ENCODE data around the gene KCND2. TPM values are rescaled to one million over a fixed set of nuclear protein-coding genes. Genes with fewer than 3 reads are reported as not detected.

KCND2 gene
- total RNA-seq, 4 donors from 2014 or later = under 0.01 to 1.3 (median 0.59) TPM; not detected in 1

DNA sequence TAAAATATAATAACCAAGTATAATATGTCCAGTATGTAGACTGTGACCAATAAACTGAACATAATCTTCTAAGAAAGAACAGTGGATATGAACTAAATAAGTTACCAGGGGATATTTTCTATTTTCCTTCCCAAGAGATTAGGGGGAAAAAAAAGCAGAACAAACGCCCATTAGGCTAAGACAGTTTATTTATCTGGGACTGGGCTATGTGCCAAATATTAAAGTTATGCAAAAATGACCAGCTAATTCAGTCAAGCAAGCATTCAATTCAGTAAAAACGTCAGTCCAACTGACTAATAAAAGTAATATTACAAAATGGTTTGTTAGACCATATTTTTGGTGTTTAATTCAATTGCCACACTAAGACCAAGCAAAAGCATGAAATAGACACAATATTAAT is 462.8 kb downstream of the KCND2 start:
- no peaks in the 10 kb centered on the region for H3K27me3 ChIP-seq
- no peak for DNase-seq (ENCODE audit: low spot score in 2 of 2)
- H3K27ac ChIP-seq = no peak overlapping the region
- WGBS, 2 donors = 9 to 12% methylated on average over 2 of the region's 2 CpGs
- no peaks in the 10 kb centered on the region for H3K9me3 ChIP-seq
- TF ChIP-seq, protein P1, sequence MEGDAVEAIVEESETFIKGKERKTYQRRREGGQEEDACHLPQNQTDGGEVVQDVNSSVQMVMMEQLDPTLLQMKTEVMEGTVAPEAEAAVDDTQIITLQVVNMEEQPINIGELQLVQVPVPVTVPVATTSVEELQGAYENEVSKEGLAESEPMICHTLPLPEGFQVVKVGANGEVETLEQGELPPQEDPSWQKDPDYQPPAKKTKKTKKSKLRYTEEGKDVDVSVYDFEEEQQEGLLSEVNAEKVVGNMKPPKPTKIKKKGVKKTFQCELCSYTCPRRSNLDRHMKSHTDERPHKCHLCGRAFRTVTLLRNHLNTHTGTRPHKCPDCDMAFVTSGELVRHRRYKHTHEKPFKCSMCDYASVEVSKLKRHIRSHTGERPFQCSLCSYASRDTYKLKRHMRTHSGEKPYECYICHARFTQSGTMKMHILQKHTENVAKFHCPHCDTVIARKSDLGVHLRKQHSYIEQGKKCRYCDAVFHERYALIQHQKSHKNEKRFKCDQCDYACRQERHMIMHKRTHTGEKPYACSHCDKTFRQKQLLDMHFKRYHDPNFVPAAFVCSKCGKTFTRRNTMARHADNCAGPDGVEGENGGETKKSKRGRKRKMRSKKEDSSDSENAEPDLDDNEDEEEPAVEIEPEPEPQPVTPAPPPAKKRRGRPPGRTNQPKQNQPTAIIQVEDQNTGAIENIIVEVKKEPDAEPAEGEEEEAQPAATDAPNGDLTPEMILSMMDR (IDR thresholded peaks at IDR 0.05) = no peak
- no peak for TF ChIP-seq POLR2A (IDR thresholded peaks at IDR 0.05)
- TF ChIP-seq EP300 (IDR thresholded peaks at IDR 0.05) = no peak
- H3K36me3 ChIP-seq = no peaks in the 10 kb centered on the region
- H3K4me3 ChIP-seq = no peak overlapping the region
- H3K4me1 ChIP-seq = peaks cover 0 to 20% (median 0%) of the 10 kb centered on the region in 4 donors

DNA sequence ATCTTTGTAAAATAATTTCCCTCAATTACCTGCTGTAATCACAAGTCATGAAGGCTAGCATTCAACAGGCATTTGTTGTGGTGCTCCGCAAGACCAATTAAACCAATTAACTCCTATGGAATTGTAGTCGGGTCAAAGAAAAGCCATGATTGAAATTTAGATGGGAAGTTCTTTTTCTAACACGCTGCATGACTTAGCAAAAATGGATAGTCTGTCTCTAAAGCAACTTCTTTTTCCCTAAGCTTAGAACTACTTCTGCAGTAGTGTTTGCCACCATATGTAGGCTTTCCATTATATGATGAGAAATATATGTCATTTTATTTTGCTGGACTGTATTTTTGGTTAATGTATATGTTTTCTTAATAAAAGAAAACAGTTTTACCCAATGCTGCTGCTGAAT is 465.8 kb downstream of the KCND2 start:
- Histone ChIP-seq H3K9me3 (no peaks in the 10 kb centered on the region), H3K27ac (no peak overlapping the region), H3K4me3 (no peak overlapping the region), H3K4me1 (peaks cover 0 to 20% (median 0%) of the 10 kb centered on the region in 4 donors), H3K36me3 (no peaks in the 10 kb centered on the region), H3K27me3 (no peaks in the 10 kb centered on the region)
- no peak for DNase-seq (ENCODE audit: low spot score in 2 of 2)
- TF ChIP-seq POLR2A (IDR thresholded peaks at IDR 0.05) = no peak
- TF ChIP-seq, protein P1 (IDR thresholded peaks at IDR 0.05) = no peak
- TF ChIP-seq EP300 (IDR thresholded peaks at IDR 0.05) = no peak
- 59% methylated on average over 3 of the region's 3 CpGs for WGBS, 2 donors

DNA sequence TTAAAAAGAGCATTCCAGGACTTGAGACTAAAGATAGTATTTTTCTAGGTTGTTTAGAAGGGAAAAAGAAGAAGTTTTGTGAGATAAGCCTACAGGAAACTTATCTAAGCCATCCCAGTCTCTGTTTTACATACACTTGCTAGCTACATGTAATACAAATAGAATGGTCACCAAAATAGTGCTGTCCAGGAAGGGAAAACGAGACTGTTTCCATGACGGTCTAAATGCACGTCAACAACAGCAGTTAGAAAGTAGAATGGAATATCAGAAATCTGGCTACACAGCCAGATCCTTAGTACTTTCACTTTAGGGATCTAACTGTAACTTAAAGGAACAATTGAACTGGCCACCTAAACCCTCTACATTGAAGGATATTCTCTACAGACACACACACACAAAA is 467.4 kb downstream of the KCND2 start:
- no peaks in the 10 kb centered on the region for H3K9me3 ChIP-seq
- no peaks in the 10 kb centered on the region for H3K36me3 ChIP-seq
- TF ChIP-seq, protein P1 (IDR thresholded peaks at IDR 0.05) = no peak
- TF ChIP-seq POLR2A (IDR thresholded peaks at IDR 0.05) = no peak
- no peak for TF ChIP-seq EP300 (IDR thresholded peaks at IDR 0.05)
- H3K4me1 ChIP-seq = peaks cover 0 to 17% (median 0%) of the 10 kb centered on the region in 4 donors
- no peak for DNase-seq (ENCODE audit: low spot score in 2 of 2)
- peak overlapping the region in 1 of 4 donors; percentile 12 for H3K4me3 ChIP-seq
- H3K27me3 ChIP-seq = no peaks in the 10 kb centered on the region
- WGBS, 2 donors = 21 to 31% methylated on average over 3 of the region's 3 CpGs
- no peak overlapping the region for H3K27ac ChIP-seq

DNA sequence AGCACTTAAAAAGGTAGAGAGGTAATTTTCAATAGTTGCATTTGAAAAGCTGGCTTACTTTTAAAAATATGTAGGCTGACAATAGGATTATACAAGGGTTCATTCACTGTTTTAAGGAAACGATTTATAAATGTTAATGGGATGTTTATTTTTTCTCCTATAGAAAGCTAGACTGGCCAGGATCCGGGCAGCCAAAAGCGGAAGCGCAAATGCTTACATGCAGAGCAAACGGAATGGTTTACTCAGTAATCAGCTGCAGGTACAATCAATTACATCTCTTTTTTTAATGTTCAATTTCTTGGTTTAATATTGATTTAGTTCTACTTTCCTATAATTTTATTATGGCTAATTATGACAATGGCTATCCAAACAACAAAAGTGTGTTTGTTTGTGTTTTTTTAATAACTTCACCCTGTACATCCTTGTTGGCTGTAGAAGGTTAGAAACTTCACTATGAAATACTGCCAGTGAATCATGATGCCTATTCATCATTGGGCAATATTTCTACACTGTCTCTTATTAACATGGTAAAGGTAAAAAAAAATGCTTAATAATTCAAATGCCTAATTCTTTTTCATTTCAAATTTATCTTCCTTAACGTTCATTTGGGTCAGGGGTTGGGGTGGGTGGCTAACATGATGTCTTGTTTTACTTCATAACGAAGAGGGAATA is 468.5 kb downstream of the KCND2 start:
- H3K4me3 ChIP-seq = no peak overlapping the region
- no peak for DNase-seq (ENCODE audit: low spot score in 2 of 2)
- H3K9me3 ChIP-seq = no peaks in the 10 kb centered on the region
- WGBS, 2 donors = 81 to 85% methylated on average over 7 of the region's 7 CpGs
- no peak overlapping the region for H3K27ac ChIP-seq
- H3K4me1 ChIP-seq = peaks cover 0 to 7% (median 0%) of the 10 kb centered on the region in 4 donors
- H3K36me3 ChIP-seq = no peaks in the 10 kb centered on the region
- TF ChIP-seq, protein P1 (IDR thresholded peaks at IDR 0.05) = no peak
- TF ChIP-seq POLR2A (IDR thresholded peaks at IDR 0.05) = no peak
- TF ChIP-seq EP300 (IDR thresholded peaks at IDR 0.05) = no peak
- no peaks in the 10 kb centered on the region for H3K27me3 ChIP-seq

DNA sequence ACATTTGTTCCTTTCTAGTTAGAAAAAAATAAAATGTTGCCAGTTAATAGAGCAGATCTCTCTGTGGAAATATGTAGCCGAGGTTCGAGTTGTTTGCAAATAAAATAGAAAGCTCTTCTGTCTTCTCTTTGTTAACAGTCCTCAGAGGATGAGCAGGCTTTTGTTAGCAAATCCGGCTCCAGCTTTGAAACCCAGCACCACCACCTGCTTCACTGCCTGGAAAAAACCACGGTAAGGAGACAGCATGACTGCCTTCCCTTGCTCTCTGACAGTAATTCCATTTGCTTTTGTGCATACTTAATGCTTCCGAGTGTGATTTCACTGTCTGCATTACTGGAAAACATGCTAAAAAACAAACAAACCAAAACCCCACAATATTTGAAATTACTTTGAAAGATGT is 469.4 kb downstream of the KCND2 start:
- H3K36me3 ChIP-seq = no peaks in the 10 kb centered on the region
- TF ChIP-seq, protein P1 (IDR thresholded peaks at IDR 0.05) = no peak
- TF ChIP-seq POLR2A (IDR thresholded peaks at IDR 0.05) (no peak), EP300 (IDR thresholded peaks at IDR 0.05) (no peak)
- no peak overlapping the region for H3K27ac ChIP-seq
- H3K9me3 ChIP-seq = no peaks in the 10 kb centered on the region
- H3K4me3 ChIP-seq = no peak overlapping the region
- H3K4me1 ChIP-seq = peaks cover 0 to 7% (median 0%) of the 10 kb centered on the region in 4 donors
- WGBS, 2 donors = 24 to 38% methylated on average over 5 of the region's 5 CpGs
- DNase-seq (ENCODE audit: low spot score in 2 of 2) = no peak
- no peaks in the 10 kb centered on the region for H3K27me3 ChIP-seq

Measured in tibial nerve (tissue), 4 donors.